NCI-H2196 (cell line): ENCODE data around the gene DNAJA3.
A peak's percentile ranks its signal among the peaks of the same experiment; 100 is the strongest.

Experiments
- DNase-seq: peaks from one replicate; lab custom pipeline; 2025; ENCODE audit not compliant: unreplicated experiment; lab: John Stamatoyannopoulos, UW

DNAJA3 gene

DNA sequence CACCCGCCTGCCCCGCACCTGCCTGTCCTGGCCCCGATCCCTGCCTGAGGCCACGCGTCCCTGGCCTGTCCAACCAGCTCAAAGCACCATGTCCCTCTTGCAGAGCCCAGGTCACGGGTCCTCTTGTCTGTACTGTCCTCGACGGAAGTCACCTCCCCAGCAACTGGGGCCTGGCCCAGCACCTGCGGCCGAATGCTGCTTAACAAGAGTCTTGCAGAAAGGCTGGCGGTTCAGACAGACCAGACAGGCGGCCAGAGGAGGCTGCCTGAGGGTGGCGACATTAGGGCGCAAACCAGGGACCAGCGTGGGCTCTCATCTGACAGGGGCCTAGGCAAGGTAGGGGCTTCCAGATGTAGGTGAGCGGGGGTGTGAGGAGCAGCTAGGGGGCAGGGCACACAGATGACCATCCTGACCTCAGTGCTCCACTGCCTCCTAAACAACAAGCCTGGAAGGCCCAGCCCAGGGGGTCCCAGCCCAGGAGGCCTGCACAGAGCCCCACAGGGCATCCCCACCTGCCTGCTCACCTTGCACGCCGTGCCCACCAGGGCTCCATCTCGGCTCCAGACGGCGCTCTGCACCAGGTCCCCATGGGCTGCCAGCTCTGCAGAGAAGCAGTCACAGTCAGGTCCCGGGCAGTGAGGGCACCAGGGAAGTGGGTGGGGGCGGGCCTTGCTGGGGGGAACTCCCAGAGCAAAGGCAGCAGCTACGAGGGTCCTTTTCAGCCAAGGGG lies 20.5 kb upstream of the DNAJA3 start:
- DNase-seq: peak; percentile 85

DNA sequence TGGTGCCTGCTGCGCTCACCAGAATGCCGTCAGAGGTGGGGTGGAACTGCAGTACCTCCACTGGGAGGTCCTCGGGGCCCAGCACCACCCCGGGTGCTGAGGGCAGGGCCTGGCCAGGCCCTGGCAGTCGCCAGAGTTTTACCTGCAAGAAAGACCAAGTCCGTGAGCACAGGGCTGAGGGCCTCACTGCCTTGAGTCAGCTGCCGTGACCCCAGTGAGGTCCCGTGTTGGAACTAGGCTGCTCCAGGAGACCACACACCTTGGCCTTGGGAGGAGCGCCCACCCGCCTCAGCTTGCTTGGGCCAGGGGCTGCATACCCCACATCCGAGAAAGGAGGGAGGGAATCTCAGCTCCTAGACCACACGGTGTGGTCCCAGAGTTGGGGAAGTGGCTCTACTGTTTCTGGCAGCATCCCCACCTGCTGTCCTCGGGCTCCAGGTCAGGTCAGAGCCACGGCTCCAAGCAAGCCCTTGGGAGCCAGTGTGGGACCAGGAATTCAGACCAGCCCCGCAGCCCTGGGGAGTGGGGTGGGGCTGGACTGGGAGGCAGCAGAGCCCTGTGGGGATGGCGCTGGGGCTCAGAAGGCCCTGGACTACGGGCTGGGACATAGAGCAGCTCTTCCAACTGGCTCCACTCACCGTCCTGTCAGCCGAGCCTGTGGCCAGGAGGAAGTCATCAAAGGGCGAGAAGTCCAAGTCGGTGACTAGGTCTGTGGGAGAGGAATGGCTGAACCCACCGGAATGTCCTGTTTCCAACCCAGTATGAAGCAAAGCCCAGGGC lies 17.9 kb upstream of the DNAJA3 start:
- DNase-seq: no peak

DNA sequence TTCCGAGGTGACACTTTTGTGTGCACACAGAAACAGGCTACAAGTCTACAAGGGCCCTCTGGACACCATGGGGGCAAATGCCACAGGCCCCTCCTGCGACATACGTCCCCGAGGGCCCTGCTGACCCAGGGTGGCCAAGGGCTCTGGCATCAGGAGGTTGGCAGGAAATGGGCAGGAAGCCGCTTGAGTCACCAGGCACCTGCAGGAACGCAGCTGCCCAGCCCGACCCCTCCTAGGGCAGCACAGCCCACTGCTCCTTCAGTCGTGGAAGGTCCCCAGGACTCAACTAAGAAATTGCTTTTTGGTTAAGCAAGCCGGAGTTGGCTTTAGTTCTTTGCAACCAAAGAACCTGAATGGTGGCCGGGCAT lies 17.4 kb upstream of the DNAJA3 start:
- DNase-seq: no peak

DNA sequence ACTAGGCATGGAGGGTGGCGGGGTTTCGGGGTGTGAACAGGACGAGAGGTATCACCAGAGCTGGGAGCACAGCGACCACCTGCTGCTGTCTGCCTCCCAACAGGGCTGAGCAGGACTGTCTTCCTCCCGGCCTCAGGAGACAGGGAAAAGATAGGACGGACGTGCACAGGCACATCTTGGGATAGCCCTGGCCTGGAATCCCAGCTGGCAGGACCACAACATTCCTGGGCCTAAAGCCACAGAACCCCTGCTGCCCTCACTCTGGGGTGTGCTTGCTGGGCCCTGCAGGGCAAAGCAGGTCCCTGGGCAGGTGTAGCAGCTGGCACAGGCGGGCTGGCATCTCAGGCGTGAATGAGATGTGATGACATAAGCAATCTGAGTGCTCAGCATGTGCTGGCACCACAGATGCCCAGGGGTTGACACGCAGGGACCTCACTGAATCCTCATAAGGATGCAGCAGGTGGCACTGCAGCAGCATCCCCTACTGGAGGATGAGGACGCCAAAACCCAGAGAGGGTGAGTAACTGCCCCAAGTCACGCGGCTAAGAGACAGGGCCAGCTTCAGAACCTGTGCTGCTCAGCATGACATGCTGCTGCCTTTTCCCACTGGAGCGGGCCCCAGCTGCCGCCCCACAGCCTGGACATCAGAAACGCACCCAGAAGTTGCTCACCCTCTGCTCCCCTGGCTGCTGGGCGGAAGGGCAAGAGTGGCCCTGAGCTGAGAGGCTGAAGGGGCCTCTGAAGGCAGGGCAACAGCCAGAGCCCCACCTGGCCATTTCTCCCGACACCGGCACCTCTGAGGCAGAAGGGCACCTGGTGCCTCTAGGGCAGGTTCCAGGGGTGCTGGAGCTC lies 16.4 kb upstream of the DNAJA3 start:
- peak; percentile 88 for DNase-seq

DNA sequence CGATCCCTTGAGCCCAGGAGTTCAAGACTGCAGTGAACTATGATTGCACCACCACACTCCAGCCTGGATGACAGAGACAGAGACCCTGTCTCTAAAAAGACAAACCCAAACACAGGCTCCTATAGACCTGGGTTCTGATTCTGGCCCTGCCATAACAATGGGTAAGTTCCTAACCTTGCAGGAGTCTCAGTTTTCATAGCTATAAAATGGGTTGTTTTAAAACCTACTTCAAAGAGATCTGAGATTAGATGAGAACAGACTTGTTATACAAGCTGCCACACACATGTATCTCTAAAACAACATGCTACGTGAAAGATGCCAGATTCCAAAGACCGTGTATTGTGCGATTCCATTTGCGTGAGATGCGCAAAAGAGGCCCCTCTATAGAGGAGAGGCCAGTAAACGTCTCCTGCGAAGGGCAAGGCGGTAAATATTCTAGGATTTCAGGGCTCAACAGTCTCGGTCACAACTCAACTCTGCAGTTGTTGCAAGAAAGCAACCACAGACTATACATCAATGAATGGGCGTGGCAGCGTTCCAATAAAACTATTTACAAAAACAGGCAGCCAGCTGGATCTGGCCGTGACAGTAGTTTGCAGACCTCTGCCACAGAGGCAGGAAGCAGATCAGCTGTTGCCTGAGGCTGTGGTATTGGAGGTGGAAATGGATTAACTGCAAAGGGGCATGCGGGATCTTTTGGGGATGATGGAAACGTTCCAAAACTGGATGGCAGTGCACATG lies 15.2 kb upstream of the DNAJA3 start:
- peak; percentile 62 for DNase-seq

DNA sequence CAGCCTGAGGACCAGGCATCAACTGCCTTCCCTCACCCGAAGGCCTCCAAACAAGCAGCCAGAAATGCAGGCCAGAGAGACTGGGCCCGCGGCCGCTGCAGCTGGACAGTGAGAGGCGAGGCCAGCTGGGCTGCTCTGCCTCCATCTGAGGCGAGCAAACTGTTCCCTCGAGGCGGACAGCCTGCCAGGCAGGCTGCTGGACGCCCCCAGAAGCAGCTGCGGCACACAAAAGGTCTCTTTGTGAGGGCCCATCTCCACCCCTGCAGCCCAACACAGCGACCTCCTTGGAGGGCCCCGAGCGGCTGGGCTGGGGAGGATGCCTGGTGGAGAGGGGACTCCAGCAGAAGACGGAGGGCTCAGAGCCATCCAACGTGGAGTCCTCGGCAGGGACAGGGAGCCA lies 14.0 kb upstream of the DNAJA3 start:
- no peak for DNase-seq

DNA sequence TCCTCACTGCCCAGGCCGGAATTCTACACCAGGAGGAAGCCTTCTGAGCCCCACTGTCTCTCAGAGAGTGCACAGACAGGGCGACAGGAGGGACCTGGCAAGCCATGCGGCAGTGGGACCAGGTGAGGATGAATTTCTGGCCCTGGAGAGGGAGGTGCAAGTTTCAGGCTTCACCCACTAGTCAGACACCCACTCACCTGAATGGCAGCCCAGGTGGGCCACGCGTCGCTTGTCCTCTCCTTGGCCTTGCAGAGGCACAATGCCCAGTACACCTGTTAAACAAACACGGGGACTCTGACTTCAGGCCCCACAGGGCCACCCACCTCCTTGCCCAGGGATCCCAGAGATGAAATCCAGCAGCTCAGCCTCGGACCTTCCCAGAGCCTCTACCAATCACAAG lies 13.5 kb upstream of the DNAJA3 start:
- DNase-seq: no peak

DNA sequence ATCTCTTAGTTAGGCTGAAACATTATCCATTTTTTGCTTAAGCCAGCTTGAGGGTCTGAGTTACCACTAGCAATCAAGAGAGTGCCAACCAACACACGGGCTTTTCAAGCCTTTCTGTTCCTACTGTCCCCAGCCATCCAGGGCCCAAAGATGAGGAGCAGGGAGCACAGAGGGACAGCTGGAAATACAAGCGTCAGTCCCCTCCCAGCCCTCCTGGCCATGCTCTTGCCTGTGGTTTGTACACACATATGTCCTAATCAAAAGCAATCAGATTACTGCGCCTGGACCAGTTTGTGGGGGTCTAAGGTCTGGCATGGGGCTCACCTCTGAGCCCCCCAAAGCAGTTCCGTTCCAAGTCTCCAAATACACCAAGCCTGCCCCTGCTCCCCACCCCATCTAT lies 12.8 kb upstream of the DNAJA3 start:
- no peak for DNase-seq

DNA sequence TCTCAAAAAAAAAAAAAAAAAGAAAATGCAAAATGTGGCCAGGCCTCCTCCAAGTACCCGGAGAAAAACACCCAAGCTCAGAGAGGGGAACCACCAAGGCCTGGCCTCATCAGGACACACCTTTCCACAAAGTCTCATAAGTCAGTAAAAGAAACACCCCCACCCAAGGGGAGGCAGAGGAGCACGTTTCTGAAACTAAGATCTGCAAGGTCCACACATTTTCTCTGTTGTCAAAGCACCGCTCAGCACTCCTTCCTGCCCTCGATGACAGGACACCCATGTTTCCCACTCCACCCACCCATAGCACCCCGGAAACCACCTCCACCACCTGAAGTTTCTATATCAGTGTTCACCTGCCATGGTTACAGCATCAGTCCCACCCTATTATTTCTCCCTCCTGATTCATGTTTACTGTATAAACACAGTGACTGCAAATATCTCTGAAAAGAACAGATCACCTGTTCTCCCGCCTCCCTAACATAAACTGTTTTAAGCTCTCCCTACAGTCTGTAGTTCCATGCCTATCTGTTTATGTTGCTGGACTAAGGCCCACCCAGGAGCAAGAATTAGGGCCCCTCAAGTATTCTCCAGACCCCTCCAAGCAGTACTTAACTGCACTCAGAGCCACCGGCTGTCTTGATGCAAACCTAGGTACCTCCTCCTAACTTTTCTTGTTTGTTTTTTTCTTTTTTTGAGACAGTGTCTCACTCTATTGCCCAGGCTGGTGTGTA lies 11.3 kb upstream of the DNAJA3 start:
- DNase-seq: peak; percentile 35

DNA sequence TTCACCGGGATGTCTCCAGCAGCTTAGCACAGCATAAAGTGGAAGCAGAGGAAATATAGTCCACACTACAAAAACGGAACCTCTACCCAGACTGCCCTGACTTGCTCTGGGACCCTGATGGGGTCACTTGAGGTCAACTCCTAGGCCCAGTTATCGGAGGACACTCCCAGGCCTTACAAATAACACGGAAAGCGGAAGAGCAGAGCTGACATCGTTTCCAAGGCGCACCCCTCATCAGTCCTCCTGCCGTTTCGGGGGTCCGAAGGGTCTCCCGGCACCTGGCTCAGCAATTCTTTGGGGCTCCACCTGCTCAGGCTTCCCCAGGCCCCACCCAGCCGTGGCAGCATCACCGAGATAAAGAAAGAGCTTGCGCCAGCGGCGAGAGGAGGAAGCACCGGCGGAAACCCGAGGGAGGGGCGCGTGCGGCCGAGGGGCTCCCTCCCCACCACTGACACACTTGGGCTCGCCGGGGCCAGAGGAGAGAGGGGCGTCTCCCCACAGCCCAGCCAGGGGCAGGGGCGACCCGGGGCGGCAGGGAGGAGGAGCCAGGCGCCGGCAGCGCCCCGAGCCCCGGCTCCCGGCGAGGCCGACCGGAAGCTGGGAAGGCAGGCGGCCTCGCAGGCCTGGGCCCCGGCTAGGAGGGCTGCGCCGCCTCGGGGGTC lies 10.0 kb upstream of the DNAJA3 start:
- DNase-seq: peak; percentile 35

DNA sequence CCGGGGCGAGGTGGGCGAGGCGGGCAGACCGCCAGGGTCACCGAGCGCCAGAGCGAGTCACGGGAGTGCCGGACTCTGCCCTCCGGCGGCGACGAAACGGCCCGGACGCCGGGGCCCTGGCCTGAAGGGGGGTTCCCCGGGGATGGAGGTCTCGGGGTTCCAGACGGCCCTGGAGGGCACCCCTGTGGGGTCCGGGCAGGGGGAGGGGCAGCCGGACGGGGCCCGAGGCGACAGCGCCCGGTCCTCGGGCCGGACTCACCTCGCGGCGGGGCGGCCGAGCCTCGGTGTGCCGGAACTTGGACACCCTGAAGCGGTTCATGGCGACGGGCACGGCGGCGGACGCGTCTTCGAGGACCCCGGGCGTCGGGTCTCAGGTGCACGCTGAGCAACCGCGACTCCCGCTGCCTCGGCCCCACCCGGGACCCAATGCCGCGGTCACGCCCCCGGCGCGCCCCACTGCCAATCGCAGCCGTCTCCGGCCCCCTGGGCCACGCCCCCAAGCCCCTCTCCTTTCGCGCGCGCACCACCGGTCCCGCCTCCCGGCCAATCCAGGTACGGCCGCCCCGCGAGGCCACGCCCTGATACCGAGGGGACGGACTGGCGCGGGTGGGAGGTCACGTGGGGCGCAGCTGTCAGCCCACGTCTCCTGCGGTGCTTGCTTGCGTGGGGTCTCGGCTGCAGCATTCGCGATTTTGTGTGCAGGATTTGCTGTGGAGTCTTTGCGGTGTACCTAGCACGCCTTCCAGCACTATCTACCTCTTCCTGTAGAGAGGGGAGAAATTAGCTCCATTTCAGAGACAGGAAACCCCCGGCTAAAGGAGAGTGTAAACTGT lies 9.3 kb upstream of the DNAJA3 start, which contains the start of gene CORO7:
CORO7 (minus strand) TSS at position 397 of the 833 bp plus-strand sequence; CDS start at position 319, 78 bp downstream.
- peak; percentile 94 for DNase-seq

DNA sequence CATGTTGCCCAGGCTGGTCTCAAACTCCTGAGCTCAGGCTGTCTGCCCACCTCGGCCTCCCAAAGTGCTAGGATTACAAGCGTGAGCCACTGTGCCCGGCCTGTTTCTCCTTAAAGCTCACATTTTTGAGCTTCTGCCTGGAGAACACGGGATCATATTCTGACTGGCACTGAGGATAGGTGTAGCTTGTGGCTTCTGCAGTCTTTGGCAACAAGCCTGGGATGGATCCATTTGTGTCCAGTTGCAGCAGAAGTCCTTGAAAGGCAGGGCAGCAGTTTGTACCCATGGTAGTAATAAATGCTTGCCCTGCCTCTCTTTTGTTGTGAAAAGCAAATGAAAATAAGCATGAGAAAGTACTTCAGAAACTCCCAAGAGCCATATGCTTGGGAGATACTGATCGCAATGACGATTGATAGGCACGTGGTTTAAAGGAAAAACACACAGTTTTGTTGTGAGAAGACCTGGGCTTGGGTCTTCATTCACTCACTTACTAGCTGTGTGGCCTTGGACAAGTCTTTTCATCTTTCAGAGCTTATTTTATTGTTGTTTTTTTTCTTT lies 6.2 kb upstream of the DNAJA3 start:
- DNase-seq: no peak

DNA sequence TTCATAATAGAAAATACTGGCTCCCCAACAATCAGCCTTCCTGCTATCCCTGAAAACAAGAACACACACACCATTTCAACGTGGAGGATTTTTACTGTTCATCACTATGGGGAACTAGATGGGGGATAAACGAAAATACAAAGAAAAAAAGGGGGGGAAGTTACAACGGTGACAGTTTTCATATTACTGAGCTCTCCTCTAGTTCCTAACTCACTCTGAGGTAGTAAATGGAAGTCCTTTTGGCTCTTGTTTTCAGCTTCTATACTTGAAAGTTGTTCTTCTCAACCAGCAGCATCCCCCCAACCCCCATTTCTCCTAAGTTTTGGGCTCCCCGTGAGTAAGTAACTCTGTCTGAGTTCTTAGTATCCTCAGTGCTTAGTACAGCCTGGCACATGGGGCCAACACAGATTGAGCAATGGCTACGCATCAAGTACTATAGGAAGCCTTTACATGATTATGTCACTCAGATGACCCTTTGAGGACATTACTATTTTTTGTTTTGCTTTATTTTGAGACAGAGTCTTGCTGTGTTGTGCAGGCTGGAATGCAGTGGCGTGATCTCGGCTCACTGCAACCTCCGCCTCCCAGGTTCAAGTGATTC lies 5.1 kb upstream of the DNAJA3 start:
- no peak for DNase-seq

DNA sequence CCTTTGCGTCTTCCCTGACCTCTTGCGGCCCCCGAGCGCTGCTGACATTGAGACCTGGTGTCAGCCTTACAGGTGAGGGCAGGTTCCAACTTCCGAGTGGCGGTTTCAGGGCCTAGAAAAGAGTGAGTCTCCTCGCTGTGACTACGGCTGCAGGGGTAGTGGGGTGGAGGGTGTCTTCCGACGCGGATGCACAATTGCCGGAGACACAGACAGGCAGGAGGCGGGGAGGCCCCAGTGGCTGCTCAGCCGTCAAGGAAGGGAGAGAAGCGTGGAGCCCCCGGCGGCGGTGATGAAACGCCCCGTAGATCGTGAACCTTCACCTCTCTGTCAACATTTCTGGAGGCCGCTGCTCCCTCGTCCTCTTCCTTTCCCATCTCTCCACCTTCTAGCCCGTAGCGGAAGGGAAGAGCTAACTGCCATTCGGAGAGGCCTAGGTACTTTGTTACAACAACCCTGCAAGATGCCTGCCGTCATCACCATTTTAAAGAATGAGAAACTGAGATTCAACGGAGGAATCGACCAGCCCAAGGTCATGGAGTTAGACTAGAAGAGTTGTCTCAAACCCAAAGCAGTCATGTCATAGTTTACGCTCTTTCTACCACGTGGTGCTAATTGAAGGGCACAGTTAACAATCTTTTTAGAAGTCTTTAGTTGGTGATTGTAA lies 485 bp downstream of the DNAJA3 start:
- DNase-seq: no peak

DNA sequence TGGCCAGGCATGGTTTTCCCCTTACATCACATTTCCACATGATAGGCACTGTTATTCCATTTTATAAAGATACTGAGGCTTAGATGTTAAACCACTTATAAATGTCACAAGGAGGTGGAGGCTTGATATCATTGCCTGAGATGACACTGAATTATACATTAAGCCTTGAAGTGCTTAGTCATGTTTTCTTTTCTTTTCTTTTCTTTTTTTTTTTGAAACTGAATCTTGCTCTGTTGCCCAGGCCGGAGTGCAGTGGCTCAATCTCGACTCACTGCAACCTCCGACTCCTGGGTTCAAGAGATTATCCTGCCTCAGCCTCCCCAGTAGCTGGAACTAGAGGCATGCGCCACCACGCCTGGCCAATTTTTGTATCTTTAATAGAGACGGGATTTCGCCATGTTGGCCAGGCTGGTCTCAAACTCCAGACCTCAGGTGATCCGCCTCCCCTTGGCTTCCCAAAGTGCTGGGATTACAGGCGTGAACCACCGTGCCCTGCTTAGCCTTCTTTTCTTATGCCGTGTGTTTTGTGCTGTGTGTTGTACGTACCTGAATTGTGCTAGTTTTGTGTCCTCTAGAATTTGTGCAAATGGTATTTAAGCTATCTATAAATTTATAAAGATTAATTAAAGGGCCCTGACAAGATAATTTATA lies 1.2 kb downstream of the DNAJA3 start:
- DNase-seq: no peak

DNA sequence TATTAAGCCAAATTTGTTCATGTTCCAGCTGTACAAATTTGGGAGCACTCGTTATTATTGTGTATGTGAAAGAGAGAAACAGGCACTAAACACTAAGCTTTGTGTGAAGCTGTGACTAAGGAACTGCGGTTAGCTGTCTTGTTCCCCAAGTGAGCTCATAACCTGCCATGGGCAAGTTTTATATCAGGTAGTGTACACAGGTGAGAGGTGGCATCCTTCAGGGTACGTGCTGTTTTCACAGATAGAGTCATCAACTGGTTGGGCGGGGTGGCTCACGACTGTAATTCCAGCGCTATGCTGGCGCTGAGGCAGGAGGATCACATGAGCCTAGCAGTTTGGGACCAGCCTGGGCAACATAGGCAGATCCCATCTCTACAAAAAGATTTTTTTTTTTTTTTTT lies 2.8 kb downstream of the DNAJA3 start:
- no peak for DNase-seq

DNA sequence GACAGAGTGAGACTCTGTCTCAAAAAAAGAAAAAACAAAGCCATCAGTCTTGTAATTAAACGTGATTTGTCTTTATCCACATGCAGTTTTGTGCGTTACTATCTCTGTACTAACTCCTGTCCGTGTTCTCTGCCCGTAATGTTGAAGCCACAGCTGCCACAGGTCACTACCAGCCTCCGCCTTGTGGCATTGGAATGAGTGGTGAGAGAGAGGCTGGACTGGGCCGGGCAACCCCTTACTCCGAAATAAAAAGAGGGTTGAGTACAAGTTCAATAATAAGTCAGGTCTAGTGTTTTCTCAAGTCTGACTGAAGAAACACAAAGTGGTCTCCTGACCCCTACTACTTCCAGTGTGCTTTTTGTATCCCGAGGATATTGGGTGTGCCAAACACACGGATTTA lies 5.4 kb downstream of the DNAJA3 start:
- no peak for DNase-seq
